Measurements from ENCODE around the gene TEPSIN. TPM values are rescaled to one million over a fixed set of nuclear protein-coding genes. Genes with fewer than 3 reads are reported as not detected.

Gene TEPSIN
- 10 to 100 TPM; 71.1 to 78.8 TPM for total RNA-seq

- DNase-seq (peak; percentile 93), ATAC-seq (ENCODE audit: low read depth) (peak; percentile 98)
- Mint-ChIP-seq H3K4me3 (peak within 1 kb of the TSS; percentile 93), H3K4me1 (peaks cover 31% of the 10 kb centered on the region), H3K36me3 (peaks cover 5% of the 10 kb centered on the region), H3K27ac (peak within 1 kb of the TSS; percentile 91), H3K9me3 (no peaks in the 10 kb centered on the region), H3K27me3 (no peaks in the 10 kb centered on the region)
- POLR2A ChIA-PET: interaction anchor here (0.6 to 2.4 kb wide), 11 partner anchors 12 to 898 kb away, joined by 3 to 26 read pairs (median 4); partner anchors contain the start of genes CEP131, FAAP100 and SLC38A10
Measured at GRCh38 chr17:81238815-81239713, at the start of gene TEPSIN, which contains the start of gene NDUFAF8. TEPSIN (minus strand) TSS chr17:81239055; CDS start chr17:81239033, 22 bp downstream. NDUFAF8 (plus strand) TSS chr17:81239318; CDS start chr17:81239364, 46 bp downstream.

- ATAC-seq (ENCODE audit: low read depth): no peak
- H3K9me3 Mint-ChIP-seq: no peaks in the 10 kb centered on the region
- peaks cover 31% of the 10 kb centered on the region for H3K4me1 Mint-ChIP-seq
- DNase-seq: no peak
- H3K36me3 Mint-ChIP-seq: peaks cover 5% of the 10 kb centered on the region
- H3K4me3 Mint-ChIP-seq: no peak overlapping the region
- POLR2A ChIA-PET: no interaction called here
- H3K27me3 Mint-ChIP-seq: no peaks in the 10 kb centered on the region
- peak overlapping the region; percentile 60 for H3K27ac Mint-ChIP-seq
Measured at GRCh38 chr17:81287741-81288430, 49.0 kb upstream of the TEPSIN start.

GRCh38 chr17:81287152-81287551 lies 48.3 kb upstream of the TEPSIN start:
- peaks cover 5% of the 10 kb centered on the region for H3K36me3 Mint-ChIP-seq
- peak overlapping the region; percentile 60 for H3K27ac Mint-ChIP-seq
- H3K27me3 Mint-ChIP-seq: no peaks in the 10 kb centered on the region
- POLR2A ChIA-PET: no interaction called here
- H3K9me3 Mint-ChIP-seq: no peaks in the 10 kb centered on the region
- peaks cover 30% of the 10 kb centered on the region for H3K4me1 Mint-ChIP-seq
- no peak overlapping the region for H3K4me3 Mint-ChIP-seq
- ATAC-seq (ENCODE audit: low read depth) (no peak), DNase-seq (no peak)

GRCh38 chr17:81286491-81287145 lies 47.8 kb upstream of the TEPSIN start:
- no peak for ATAC-seq (ENCODE audit: low read depth)
- POLR2A ChIA-PET: interaction anchor here (3.2 kb wide), 1 partner anchor 9 kb away, joined by 13 read pairs; the partner anchor contains the start of gene SLC38A10
- H3K4me1 Mint-ChIP-seq: peaks cover 27% of the 10 kb centered on the region

GRCh38 chr17:81285894-81286293 lies 47.0 kb upstream of the TEPSIN start:
- no peak for DNase-seq
- H3K4me1 Mint-ChIP-seq: peaks cover 22% of the 10 kb centered on the region
- H3K27ac Mint-ChIP-seq: peak overlapping the region; percentile 72
- H3K9me3 Mint-ChIP-seq: no peaks in the 10 kb centered on the region
- ATAC-seq (ENCODE audit: low read depth): no peak
- peak overlapping the region; percentile 83 for H3K4me3 Mint-ChIP-seq
- peaks cover 4% of the 10 kb centered on the region for H3K36me3 Mint-ChIP-seq
- POLR2A ChIA-PET: interaction anchor here (3.2 kb wide), 1 partner anchor 10 kb away, joined by 13 read pairs; the partner anchor contains the start of gene SLC38A10
- no peaks in the 10 kb centered on the region for H3K27me3 Mint-ChIP-seq

More at GRCh38 chr17:81286491-81287145, 47.8 kb upstream of the TEPSIN start:
- peaks cover 5% of the 10 kb centered on the region for H3K36me3 Mint-ChIP-seq
- no peaks in the 10 kb centered on the region for H3K9me3 Mint-ChIP-seq
- DNase-seq: no peak
- H3K27ac Mint-ChIP-seq: peak overlapping the region; percentile 68
- H3K27me3 Mint-ChIP-seq: no peaks in the 10 kb centered on the region
- peak overlapping the region; percentile 83 for H3K4me3 Mint-ChIP-seq

- POLR2A ChIA-PET: interaction anchor here (1.1 to 3.2 kb wide), 2 partner anchors 10 to 196 kb away, joined by 3 to 13 read pairs; partner anchors contain the start of gene SLC38A10
- peak; percentile 85 for ATAC-seq (ENCODE audit: low read depth)
- H3K27me3 Mint-ChIP-seq: no peaks in the 10 kb centered on the region
- no peaks in the 10 kb centered on the region for H3K9me3 Mint-ChIP-seq
- H3K27ac Mint-ChIP-seq: peak overlapping the region; percentile 72
- peak overlapping the region; percentile 83 for H3K4me3 Mint-ChIP-seq
- peaks cover 22% of the 10 kb centered on the region for H3K4me1 Mint-ChIP-seq
- DNase-seq: peak; percentile 67
- H3K36me3 Mint-ChIP-seq: peaks cover 6% of the 10 kb centered on the region
Measured at GRCh38 chr17:81285179-81285878, 46.5 kb upstream of the TEPSIN start.

- H3K27me3 Mint-ChIP-seq: no peaks in the 10 kb centered on the region
- H3K27ac Mint-ChIP-seq: no peak overlapping the region
- POLR2A ChIA-PET: no interaction called here
- H3K4me3 Mint-ChIP-seq: no peak overlapping the region
- DNase-seq (no peak), ATAC-seq (ENCODE audit: low read depth) (no peak)
- H3K9me3 Mint-ChIP-seq: no peaks in the 10 kb centered on the region
- H3K4me1 Mint-ChIP-seq: peaks cover 22% of the 10 kb centered on the region
- H3K36me3 Mint-ChIP-seq: peaks cover 7% of the 10 kb centered on the region
Measured at GRCh38 chr17:81282876-81283275, 44.0 kb upstream of the TEPSIN start.

GRCh38 chr17:81282141-81282540 lies 43.3 kb upstream of the TEPSIN start:
- POLR2A ChIA-PET: no interaction called here
- no peaks in the 10 kb centered on the region for H3K9me3 Mint-ChIP-seq
- DNase-seq (no peak), ATAC-seq (ENCODE audit: low read depth) (no peak)
- no peaks in the 10 kb centered on the region for H3K27me3 Mint-ChIP-seq
- H3K4me3 Mint-ChIP-seq: no peak overlapping the region
- peaks cover 18% of the 10 kb centered on the region for H3K4me1 Mint-ChIP-seq
- peaks cover 7% of the 10 kb centered on the region for H3K36me3 Mint-ChIP-seq
- no peak overlapping the region for H3K27ac Mint-ChIP-seq

- no peak overlapping the region for H3K27ac Mint-ChIP-seq
- DNase-seq (no peak), ATAC-seq (ENCODE audit: low read depth) (no peak)
- H3K9me3 Mint-ChIP-seq: no peaks in the 10 kb centered on the region
- H3K4me1 Mint-ChIP-seq: peaks cover 9% of the 10 kb centered on the region
- H3K27me3 Mint-ChIP-seq: no peaks in the 10 kb centered on the region
- H3K36me3 Mint-ChIP-seq: peaks cover 10% of the 10 kb centered on the region
- H3K4me3 Mint-ChIP-seq: no peak overlapping the region
- POLR2A ChIA-PET: no interaction called here
Measured at GRCh38 chr17:81280571-81280970, 41.7 kb upstream of the TEPSIN start.

- Mint-ChIP-seq H3K4me3 (no peak overlapping the region), H3K4me1 (peaks cover 3% of the 10 kb centered on the region), H3K27me3 (no peaks in the 10 kb centered on the region), H3K9me3 (no peaks in the 10 kb centered on the region), H3K36me3 (peaks cover 10% of the 10 kb centered on the region), H3K27ac (no peak overlapping the region)
- ATAC-seq (ENCODE audit: low read depth): no peak
- POLR2A ChIA-PET: no interaction called here
- no peak for DNase-seq
Measured at GRCh38 chr17:81279278-81280275, 40.7 kb upstream of the TEPSIN start.

- Mint-ChIP-seq H3K27ac (no peak overlapping the region), H3K4me3 (no peak overlapping the region), H3K4me1 (no peaks in the 10 kb centered on the region), H3K27me3 (no peaks in the 10 kb centered on the region), H3K9me3 (no peaks in the 10 kb centered on the region), H3K36me3 (peaks cover 9% of the 10 kb centered on the region)
- no peak for ATAC-seq (ENCODE audit: low read depth)
- DNase-seq: no peak
- POLR2A ChIA-PET: no interaction called here
Measured at GRCh38 chr17:81278831-81279230, 40.0 kb upstream of the TEPSIN start.

Measured in activated naive CD8-positive, alpha-beta T cell treated with anti-CD3 and anti-CD28 coated beads, Interleukin-2, amount 10 ng/mL, durations not matched to agents 7 days and 5 days (primary cell).